Activated CD4-positive, alpha-beta T cell treated with anti-CD3 and anti-CD28 coated beads, Interleukin-2, amount 50 U/mL, for 16 hours (primary cell): Measurements from ENCODE around the gene PTCD3.
A peak's percentile ranks its signal among the peaks of the same experiment; 100 is the strongest.

Source experiments
- DNase-seq: peaks from one replicate; pipeline ENCODE4 v3.0.0-alpha.2; 2020

The PTCD3 gene

DNA sequence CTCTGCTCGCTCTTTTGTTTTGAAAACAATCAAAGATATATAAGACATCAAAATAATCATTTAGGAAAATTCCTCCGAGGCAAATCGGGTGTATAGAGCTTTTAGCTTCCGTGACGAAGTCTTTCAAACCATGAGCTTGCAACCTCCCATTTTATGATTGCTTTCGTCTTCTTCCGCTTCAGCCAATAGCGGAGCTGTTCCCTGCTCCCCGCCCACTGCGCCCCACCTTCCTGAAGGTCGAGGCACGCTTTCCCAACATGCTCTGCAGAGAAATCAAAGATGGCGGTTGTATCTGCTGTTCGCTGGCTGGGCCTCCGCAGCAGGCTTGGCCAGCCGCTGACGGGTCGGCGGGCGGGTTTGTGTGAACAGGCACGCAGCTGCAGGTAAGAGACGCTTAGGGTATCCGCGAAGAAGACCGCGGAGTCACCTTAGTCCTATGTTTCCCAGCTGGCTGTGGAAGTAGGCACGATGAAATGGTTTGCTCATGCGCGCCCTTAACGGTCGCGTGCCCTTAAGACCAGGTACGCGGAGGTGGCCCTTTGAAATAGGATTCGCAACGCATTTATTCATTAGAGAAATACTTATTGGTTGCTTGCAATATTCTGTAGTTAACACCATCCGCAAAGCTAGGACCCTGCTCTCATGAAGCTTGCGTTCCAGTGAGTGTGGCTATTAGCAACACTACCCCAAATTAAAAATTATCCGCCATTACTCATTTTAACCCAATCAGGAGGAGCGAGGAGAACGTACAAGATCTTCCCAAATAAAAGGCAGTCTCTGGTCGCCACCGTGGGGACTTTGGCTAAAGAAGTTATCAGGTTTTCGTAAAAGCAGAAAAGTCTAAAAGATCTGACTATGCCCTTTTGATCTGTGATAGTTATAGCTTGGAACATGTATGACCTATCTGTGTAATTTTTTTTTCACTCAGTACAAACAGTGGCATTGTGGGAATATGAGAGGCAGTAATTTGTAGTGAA is at the start of gene PTCD3:
Gene PTCD3 (plus strand): TSS at position 267 of the 977 bp plus-strand sequence. CDS start 13 bp downstream, at position 280.
- DNase-seq, result peak; percentile 96

DNA sequence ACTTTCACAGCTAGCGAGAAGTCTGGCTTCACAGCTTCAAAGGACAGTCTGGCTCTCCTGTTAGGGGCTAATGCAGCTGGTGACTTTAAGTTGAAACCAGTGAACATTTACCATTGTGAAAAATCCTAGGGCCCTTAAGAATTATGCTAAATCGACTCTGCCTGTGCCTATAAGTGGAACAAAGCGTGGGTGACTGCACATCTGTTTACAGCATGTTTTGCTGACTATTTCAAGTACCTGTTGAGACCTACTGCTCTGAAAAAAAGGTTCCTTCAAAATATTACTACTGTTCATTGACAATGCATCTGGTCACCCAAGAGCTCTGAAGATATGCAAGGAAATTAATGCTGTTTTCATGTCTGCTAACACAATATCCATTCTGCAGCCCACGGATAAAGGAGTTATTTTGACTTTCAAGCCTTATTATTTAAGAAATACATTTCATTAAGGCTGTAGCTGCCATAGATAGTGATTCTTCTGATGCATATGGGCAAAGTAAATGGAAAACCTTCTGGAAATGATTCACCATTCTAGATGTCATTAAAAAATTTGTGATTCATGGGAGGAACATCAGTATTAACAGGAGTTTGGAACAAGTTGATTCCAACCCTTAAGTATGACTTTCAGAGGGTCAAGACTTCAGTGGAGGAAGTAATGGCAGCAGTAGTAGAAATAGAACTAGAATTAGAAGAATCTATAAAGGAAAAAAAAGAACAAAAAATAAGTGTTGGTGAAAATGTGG is 49.3 kb upstream of the PTCD3 start:
- no peak for DNase-seq

DNA sequence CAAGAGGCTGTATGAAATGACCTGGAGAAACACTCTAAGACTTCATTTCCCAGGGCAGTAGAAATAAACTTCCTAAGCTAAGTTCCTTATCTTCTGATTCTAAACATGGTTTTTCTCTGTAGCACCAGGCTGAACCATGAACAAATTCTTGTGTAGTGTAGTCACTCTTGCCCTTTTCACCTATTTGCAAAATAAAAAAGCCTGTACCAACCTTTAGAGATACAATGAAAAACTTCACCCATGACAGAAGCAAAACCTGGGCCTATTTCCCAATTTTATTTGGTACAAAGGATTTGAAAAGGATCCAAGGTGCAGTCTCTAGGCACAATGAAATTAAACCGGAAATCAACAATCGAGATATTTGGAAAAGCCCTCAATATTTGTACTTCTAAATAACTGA is 44.0 kb upstream of the PTCD3 start:
- DNase-seq, result no peak

- DNase-seq, result no peak
Observed at GRCh38 chr2:86064006-86064405, 42.0 kb upstream of the PTCD3 start.

DNA sequence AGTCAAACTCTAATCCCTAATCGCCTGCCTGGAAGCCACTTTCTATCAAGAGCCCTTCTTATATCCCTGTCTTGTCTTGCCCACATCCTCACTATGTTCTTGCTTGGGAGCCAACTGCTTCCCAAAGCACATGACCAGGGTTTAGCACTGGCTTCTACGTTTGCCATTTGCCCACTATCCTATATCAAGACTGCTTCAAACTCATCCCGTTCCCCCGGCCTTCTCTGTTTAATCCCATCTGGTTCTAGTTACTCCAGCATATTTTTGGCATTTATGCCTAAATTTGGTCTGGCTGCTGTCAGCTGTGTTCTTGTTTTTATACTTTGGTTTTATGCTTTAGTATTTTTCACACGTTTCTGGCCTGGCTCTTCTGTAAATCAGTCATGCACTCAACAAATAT is 40.5 kb upstream of the PTCD3 start:
- no peak for DNase-seq

GRCh38 chr2:86066007-86066578 is 39.9 kb upstream of the PTCD3 start:
- DNase-seq, result no peak

DNA sequence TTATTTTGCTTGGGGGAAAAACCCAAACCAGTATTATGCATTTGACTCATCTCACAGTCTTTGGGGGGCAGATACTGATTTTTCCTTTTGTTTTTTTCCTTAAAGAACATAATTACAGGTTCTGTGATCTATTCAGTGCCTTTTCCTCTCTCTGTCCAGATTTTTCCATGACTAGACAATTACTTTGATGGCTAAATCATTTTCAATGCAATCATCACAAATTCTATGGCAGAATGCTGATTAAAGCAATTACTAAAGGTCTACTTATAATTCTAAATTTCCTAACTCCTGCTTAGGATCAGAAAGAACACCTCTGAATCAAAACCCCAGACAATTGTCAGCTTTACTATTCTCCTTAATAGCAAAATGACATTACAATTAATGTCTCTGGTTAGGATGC is 39.1 kb upstream of the PTCD3 start:
- no peak for DNase-seq

GRCh38 chr2:86068136-86068588 is 37.9 kb upstream of the PTCD3 start:
- peak; percentile 51 for DNase-seq

DNA sequence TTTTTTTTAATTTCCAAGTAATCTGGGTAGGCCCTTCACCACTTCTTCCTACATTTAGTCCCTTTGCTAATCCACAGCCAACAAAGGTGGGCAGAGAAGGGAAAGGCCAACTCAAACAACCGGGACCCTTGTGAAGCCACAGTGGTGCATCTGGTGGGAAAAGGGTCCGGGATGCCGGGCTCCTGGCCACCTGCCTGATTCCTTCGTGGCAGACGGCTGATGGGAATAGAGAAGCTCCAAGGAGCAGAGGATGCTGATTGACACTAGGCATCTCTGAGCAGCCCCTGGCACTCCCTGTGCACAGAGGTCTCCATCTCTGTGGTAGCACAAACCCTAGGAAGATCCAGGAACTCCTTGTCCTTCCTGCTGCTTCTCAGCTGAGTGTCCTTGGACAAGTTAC is 37.4 kb upstream of the PTCD3 start:
- no peak for DNase-seq

GRCh38 chr2:86069091-86069685 is 36.8 kb upstream of the PTCD3 start:
- no peak for DNase-seq

DNA sequence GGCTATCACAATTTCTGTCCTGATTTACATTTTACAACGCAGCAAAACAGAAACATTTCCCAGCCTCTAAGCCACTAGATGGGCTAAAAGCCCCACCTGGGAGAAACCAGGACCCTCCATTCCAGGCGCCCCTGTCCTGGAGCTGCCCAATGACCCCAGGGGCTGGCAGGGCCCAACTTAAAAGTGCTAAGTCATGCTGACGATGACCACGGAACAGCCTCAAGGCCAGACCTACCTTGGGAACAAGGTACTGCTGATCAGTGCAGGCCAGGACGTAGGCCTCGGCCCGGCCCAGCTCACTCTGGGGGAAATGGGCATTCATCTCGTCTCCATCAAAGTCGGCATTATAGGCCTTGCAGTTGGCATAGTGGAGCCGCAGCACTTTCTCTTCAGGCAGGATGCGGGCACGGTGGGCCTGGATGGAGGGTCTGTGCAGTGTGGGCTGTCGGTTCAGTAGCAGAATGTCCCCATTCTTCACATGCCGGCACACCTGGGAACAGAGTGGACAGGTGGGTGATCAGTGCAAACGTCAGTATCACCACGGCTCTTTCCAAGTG is 36.2 kb upstream of the PTCD3 start:
- DNase-seq, result no peak

- DNase-seq, result no peak
Observed at GRCh38 chr2:86070868-86071267, 35.2 kb upstream of the PTCD3 start.

DNA sequence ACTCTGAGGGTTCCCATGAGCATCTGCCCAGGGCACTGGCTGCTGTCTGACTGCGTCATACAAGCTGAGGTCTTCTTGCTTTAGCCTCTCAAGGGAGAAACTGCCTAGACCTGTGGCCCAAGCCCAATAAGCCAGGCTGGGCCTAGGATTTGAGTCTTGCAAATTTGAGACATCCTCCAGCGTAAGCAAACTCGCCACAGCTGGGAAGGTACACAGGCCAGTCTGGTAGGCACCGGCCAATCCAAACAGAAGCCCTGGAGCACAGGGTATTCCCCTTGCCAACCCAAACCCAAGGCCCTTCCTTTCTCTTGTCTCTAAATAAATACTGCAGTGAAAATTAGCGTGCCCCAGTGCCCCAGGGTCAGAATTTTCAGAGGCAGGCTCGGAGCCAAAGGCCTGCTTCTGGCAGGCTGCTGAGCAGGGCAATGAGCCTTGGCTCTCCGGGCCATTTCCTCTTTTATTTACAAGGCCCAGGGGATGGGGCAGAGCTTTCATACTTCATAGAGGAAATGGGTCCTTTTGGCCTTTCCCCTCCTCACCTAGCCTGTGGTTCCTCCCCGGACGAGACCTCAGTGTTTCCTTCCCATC is 33.7 kb upstream of the PTCD3 start:
- no peak for DNase-seq

DNA sequence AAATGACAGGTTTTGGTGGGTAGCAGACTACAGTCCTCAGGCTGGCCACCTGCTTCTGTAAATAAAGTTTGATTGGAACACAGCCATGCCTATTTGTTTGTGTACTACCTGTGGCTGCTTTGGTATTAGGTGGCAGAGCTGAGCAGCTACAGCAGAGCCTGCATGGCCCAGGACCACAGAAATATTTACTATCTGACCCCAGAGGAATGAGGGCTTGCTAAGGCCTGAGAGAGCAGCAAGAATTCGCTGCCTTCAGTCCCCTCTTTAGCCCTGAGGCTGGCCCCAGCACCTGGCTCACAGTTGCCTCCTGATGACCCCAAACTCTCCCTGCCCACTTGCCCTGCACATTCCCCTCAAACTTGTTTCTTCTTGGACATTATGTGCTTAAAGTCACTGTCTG is 32.8 kb upstream of the PTCD3 start:
- no peak for DNase-seq

GRCh38 chr2:86074256-86074655 is 31.8 kb upstream of the PTCD3 start:
- DNase-seq, result no peak

DNA sequence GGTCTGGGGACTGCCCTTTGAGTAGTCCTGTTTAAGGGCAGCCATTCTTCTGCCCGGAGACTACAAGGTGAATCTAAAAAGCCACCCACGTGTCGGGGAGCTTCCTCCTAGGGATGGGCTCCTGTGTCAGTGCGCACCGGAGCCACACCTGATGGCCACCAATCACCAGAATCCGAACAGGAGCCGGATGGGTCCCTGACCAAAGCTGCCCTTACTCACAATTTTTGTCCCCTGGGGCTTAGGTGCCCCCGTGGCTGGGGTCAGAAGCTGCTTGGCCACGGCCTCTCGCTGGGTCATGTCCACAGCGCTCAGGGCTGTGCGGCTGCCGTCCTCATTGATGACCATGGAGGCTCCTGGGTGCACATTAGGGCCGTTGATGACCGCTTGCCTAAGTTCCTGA is 31.2 kb upstream of the PTCD3 start:
- DNase-seq, result no peak

DNA sequence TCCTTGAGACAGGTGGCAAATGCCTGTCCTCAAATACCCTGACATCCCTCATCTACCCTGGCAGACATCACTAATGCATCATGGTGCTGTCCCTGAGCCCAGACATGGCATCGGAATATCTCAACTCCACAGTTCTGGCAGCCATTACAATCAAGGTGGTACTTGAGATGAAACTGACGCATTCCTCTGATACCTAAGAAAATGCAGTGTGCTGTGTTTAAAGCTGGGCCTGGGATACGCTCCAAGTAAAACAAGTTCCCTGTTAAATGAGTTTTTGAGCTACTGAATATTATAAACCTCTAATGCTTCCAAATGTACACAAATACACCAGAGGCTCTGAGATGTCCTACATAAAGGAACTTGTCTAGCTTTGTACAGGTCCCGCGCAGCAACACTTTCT is 30.1 kb upstream of the PTCD3 start:
- no peak for DNase-seq

DNA sequence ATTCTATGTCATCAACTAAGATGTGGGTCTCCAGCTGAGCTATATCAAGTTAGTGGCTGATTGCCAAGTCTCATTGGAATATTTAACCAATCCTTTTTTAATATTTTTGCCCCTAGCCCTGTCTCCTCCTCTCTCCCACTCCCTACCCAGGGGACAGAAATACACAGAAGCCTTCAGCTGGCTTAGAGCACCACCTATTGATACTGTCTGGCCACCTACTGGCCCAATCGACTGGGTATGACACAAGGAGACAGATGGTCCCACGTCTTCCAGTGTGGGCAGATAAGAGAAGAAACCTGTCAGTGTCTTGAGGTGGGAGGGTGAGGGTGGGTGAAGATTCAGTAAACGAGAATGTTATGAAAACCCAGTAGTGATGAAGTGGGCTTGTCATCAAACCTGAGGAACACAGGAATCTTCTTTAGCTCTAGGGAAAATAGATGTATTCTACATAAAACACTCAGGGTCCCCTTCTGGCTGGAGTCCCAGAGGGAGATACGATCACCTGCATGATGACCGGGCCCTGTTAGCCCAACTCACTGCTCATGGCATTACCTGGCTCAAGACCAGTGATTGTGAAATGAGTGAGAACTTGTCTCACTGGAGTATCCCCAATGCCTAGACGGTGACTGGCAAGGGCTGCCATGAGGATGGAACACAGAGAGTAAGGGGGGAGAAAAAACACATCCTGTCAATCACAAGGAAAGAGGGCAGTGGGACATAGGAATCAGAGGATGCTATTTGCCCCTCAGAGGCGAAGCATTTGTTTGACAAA is 27.1 kb upstream of the PTCD3 start:
- DNase-seq, result no peak

DNA sequence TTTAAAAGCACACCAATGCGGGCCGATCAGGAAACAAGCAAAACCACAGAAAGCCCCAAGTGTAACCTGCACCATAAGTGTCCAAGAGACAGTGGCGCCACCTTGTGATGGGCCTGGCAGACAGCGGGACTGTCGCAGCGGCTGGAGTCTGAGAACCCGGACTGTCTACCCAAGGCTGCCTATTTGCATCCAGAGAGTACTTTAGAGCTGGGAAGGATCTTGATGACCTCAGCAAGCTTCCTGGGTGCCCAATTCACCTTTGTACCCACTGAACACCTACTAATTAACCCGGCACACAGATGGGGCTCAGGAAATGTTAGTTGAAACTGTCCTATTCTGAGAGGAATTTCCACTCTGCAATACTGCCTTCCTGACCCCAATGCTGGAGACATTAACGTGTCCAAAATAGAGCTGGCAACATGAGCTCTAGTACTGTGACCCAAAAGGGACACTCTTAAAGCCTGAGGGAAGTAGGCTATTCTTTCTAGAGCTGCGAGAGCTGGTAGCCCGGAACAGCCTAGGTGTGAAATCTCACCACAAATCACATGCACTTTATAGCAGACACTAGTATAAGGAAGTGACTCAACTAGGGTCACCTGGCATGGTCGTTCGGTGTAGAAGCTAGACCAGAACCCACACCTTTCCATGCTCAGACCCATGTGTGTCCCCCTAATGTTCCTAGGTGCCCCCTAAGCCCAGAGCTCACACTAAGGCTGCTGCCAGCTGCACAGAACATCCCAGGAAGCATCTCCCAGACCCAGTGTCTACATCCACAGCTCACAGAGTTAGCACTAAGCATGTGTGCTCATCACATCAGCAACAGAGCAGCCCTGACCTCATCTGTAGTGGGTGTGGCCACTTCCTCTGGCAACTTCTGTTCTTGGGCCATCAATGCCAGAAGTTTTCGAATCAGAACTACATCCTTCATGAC is 25.8 kb upstream of the PTCD3 start:
- peak; percentile 75 for DNase-seq

GRCh38 chr2:86081724-86082123 is 24.3 kb upstream of the PTCD3 start:
- no peak for DNase-seq
